ENCODE data around the gene MCF2L. TPM values are rescaled to one million over a fixed set of nuclear protein-coding genes. Genes with fewer than 3 reads are reported as not detected.

Gene MCF2L
- total RNA-seq, 1 donor from 2014 or later: 90.0 TPM

GRCh38 chr13:113074876-113075275 lies 105.9 kb downstream of the MCF2L start:
- Mint-ChIP-seq H3K4me3 (ENCODE audit: low read depth) (no peak overlapping the region), H3K27ac (no peak overlapping the region), H3K27me3 (no peaks in the 10 kb centered on the region)

GRCh38 chr13:113075711-113076110 lies 106.7 kb downstream of the MCF2L start:
- peak overlapping the region; percentile 37 for H3K27ac Mint-ChIP-seq
- no peaks in the 10 kb centered on the region for H3K9me3 Mint-ChIP-seq (ENCODE audit: low read depth)
- DNase-seq (ENCODE audit: low spot score, unreplicated experiment): no peak
- no peaks in the 10 kb centered on the region for H3K27me3 Mint-ChIP-seq
- H3K36me3 Mint-ChIP-seq (ENCODE audit: insufficient read depth): peaks cover 36% of the 10 kb centered on the region
- no peak for TF ChIP-seq CTCF (IDR thresholded peaks at IDR 0.05; ENCODE audit: unreplicated experiment)
- no peak overlapping the region for H3K4me3 Mint-ChIP-seq (ENCODE audit: low read depth)
- peaks cover 6% of the 10 kb centered on the region for H3K4me1 Mint-ChIP-seq (ENCODE audit: low read depth)

More at GRCh38 chr13:113074876-113075275, 105.9 kb downstream of the MCF2L start:
- peaks cover 41% of the 10 kb centered on the region for H3K36me3 Mint-ChIP-seq (ENCODE audit: insufficient read depth)
- no peak for DNase-seq (ENCODE audit: low spot score, unreplicated experiment)
- peaks cover 11% of the 10 kb centered on the region for H3K4me1 Mint-ChIP-seq (ENCODE audit: low read depth)
- no peak for TF ChIP-seq CTCF (IDR thresholded peaks at IDR 0.05; ENCODE audit: unreplicated experiment)
- no peaks in the 10 kb centered on the region for H3K9me3 Mint-ChIP-seq (ENCODE audit: low read depth)

GRCh38 chr13:113076681-113077401 lies 107.8 kb downstream of the MCF2L start:
- DNase-seq (ENCODE audit: low spot score, unreplicated experiment): no peak
- H3K27me3 Mint-ChIP-seq: no peaks in the 10 kb centered on the region
- H3K4me3 Mint-ChIP-seq (ENCODE audit: low read depth): no peak overlapping the region
- H3K36me3 Mint-ChIP-seq (ENCODE audit: insufficient read depth): peaks cover 27% of the 10 kb centered on the region
- TF ChIP-seq CTCF (IDR thresholded peaks at IDR 0.05; ENCODE audit: unreplicated experiment): no peak
- H3K27ac Mint-ChIP-seq: no peak overlapping the region
- H3K9me3 Mint-ChIP-seq (ENCODE audit: low read depth): no peaks in the 10 kb centered on the region
- peaks cover 2% of the 10 kb centered on the region for H3K4me1 Mint-ChIP-seq (ENCODE audit: low read depth)

- peaks cover 2% of the 10 kb centered on the region for H3K4me1 Mint-ChIP-seq (ENCODE audit: low read depth)
- no peaks in the 10 kb centered on the region for H3K27me3 Mint-ChIP-seq
- H3K27ac Mint-ChIP-seq: no peak overlapping the region
- H3K4me3 Mint-ChIP-seq (ENCODE audit: low read depth): no peak overlapping the region
- H3K36me3 Mint-ChIP-seq (ENCODE audit: insufficient read depth): peaks cover 21% of the 10 kb centered on the region
- H3K9me3 Mint-ChIP-seq (ENCODE audit: low read depth): no peaks in the 10 kb centered on the region
- DNase-seq (ENCODE audit: low spot score, unreplicated experiment): no peak
- TF ChIP-seq CTCF (IDR thresholded peaks at IDR 0.05; ENCODE audit: unreplicated experiment): no peak
Measured at GRCh38 chr13:113077566-113077952, 108.5 kb downstream of the MCF2L start.

- Mint-ChIP-seq H3K4me3 (ENCODE audit: low read depth) (no peak overlapping the region), H3K4me1 (ENCODE audit: low read depth) (peaks cover 2% of the 10 kb centered on the region), H3K27me3 (no peaks in the 10 kb centered on the region), H3K36me3 (ENCODE audit: insufficient read depth) (peaks cover 16% of the 10 kb centered on the region), H3K9me3 (ENCODE audit: low read depth) (no peaks in the 10 kb centered on the region), H3K27ac (no peak overlapping the region)
- DNase-seq (ENCODE audit: low spot score, unreplicated experiment): no peak
- TF ChIP-seq CTCF (IDR thresholded peaks at IDR 0.05; ENCODE audit: unreplicated experiment): no peak
Measured at GRCh38 chr13:113077953-113078901, 109.2 kb downstream of the MCF2L start.

Data from progenitor cell of endocrine pancreas (in vitro differentiated cells).